ENCODE measurements around the gene PTGIR. TPM values are rescaled to one million over a fixed set of nuclear protein-coding genes. Genes with fewer than 3 reads are reported as not detected.
"Not testable (repeated sequence)": the region's sequence is repeated elsewhere in the genome, so short reads cannot be mapped to it uniquely, and the experiment has no call there.

Gene PTGIR
- total and polyA plus RNA-seq, 2 of the 4 experiments (the other 2 are of a cell fraction) = 0.54 to 5.3 TPM

GRCh38 chr19:46629546-46630025 is 4.7 kb upstream of the PTGIR start (continued):
- no peak for TF ChIP-seq CTCF (conservative IDR thresholded peaks at IDR 0.05; ENCODE audit: low read depth, low read length)
- no peak for TF ChIP-seq MXI1 (IDR thresholded peaks at IDR 0.05; ENCODE audit: borderline replicate concordance, low read depth, low read length)

GRCh38 chr19:46628970-46629369 is 4.1 kb upstream of the PTGIR start:
- H2BK5ac ChIP-seq (ENCODE audit: low read depth, low read length, poor library complexity, severe bottlenecking); H4K5ac ChIP-seq (ENCODE audit: low read depth, low read length); H2AK9ac ChIP-seq (replicated peaks; ENCODE audit: low read depth, low read length, poor library complexity); H3K27ac ChIP-seq (ENCODE audit: insufficient read depth, low read length); H2AK5ac ChIP-seq (ENCODE audit: low read depth, low read length); H3K4me3 ChIP-seq (ENCODE audit: insufficient read depth, low read depth, low read length); in situ Hi-C loops (cut with MboI; ENCODE audit: low sequenced_read_pairs); H3K4me2 ChIP-seq (ENCODE audit: low read depth, low read length); H3K79me1 ChIP-seq (ENCODE audit: low read depth in 1 of 2, low read length in 2 of 2); H2BK120ac ChIP-seq (ENCODE audit: low read depth, low read length); H2AFZ ChIP-seq (replicated peaks; ENCODE audit: low read length, poor library complexity); intact Hi-C loops (cut with micrococcal nuclease); H3K27me3 ChIP-seq (ENCODE audit: control insufficient read depth, insufficient read depth, low read length); BruUV-seq (replicated peaks); dilution Hi-C loops (cut with HindIII; ENCODE audit: low sequenced_read_pairs, unreplicated experiment); H3K56ac ChIP-seq (ENCODE audit: extremely low read depth, insufficient read depth, low read length); H3K14ac ChIP-seq (replicated peaks; ENCODE audit: low read depth, low read length); H2BK20ac ChIP-seq (ENCODE audit: low read depth, low read length); H2BK15ac ChIP-seq (ENCODE audit: low read depth, low read length); H3K9me3 ChIP-seq (ENCODE audit: control insufficient read depth, insufficient read depth, low read length); ATAC-seq (ENCODE audit: low read depth); H3K23ac ChIP-seq (ENCODE audit: low read depth, low read length); H3K4ac ChIP-seq (ENCODE audit: low read depth, low read length); H4K8ac ChIP-seq (ENCODE audit: low read depth in 2 of 2, low read length in 2 of 2); H3K18ac ChIP-seq (ENCODE audit: low read depth, low read length); H4K20me1 ChIP-seq (ENCODE audit: insufficient read depth, low read length); H3K36me3 ChIP-seq (ENCODE audit: control insufficient read depth, insufficient read depth, low read length); H3K9ac ChIP-seq (ENCODE audit: low read depth, low read length); H4K91ac ChIP-seq (ENCODE audit: insufficient read depth, low read depth, low read length); DNase-seq; POLR2A ChIA-PET (ENCODE audit: unreplicated experiment): not testable (repeated sequence)
- Histone ChIP-seq H3K4me1 (ENCODE audit: control insufficient read depth, insufficient read depth, low read length) (peaks cover 28% of the 10 kb centered on the region), H3K9me1 (ENCODE audit: insufficient read depth, low read length) (peaks cover 14% of the 10 kb centered on the region)
- WGBS, 2 experiments (ENCODE audit: extremely low coverage in 2 of 2, insufficient read length in 1 of 2) = no CpG with 5 or more reads among the region's 7 CpGs
- CTCF ChIA-PET = interaction anchor here (1.0 to 1.1 kb wide), 2 partner anchors 15 to 33 kb away, joined by 3 to 4 read pairs; no protein-coding TSS in a partner anchor
